NCI-H1436 (cell line): ENCODE measurements around the gene ZNF511.

Experiments
- DNase-seq: peaks from one replicate; lab custom pipeline; 2025; lab: John Stamatoyannopoulos, UW

ZNF511 gene

DNA sequence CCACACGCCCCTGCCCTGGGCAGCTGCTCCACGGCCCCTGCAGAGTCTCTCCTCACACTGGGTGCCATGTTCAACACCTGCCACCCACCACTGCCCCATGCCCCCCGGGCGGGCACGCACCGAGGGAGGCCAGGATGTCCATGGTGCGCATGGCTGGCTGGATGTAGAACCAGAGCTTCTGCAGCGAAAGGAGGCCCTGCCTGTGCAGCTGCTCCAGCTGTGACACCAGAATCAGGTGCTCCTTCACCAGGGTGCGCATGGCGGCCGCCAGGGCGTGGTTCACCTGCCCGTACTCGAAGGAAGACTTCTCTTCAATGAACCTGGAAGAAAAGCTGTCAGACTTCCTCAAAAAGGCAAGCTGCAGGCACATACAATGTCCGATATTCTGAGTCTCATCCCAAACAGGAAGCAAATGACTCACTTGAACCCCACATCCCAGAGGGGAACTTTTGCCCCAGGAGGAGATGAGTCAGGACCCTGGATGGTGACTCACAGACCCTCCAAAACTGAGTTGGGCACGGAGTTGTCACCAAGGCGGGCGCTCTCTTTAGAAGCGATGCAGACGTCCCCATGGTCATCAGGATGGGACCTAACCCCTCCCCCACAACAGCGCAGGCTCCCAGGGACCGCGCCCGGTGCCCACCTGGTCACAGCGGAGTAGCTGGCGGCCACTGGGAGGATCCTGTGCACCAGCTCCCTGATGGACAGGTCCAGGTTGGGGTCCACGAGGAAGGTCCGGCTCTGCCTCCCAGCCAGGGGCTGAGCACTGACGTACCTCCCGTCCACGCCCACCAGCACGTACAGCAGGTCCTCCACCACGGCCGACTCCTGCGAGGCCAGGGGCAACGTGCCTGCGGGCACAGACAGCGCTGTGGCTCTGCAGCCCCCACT, 15.6 kb upstream of the ZNF511 start:
- no peak for DNase-seq

DNA sequence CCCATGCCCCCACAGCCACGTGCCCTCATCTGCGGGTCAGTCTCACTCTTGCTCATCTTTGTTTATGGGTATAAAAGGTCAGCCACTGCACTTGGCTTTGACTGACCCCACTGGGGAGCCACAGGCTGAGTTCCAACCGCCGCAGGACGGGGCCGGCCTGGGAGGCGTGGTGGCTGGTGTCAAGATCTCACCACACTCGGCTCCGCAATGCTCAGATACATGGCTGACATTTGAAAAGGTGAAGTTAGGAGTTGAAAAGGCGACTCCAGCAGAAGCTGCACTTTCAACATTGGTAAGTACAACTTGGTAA, 14.9 kb upstream of the ZNF511 start:
- no peak for DNase-seq

DNA sequence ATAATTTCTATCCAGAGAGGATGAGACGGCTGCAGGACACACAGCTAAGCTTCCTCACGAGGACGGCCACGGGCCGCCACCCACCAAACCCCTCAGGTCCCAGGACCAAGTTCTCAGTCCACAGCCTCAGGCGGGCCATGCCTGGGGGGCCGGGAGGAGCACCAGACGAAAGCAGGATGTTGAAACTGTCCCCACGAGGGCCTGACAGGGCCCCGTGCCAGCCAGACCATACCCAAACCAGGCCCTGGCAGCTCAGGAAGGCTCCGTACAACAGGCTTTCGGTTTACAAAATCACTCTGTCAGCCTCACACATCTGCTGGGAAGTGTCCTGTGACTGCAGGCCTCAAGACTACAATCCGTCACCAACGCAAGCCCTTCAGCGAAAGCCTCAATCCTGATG, 14.5 kb upstream of the ZNF511 start:
- DNase-seq = no peak

DNA sequence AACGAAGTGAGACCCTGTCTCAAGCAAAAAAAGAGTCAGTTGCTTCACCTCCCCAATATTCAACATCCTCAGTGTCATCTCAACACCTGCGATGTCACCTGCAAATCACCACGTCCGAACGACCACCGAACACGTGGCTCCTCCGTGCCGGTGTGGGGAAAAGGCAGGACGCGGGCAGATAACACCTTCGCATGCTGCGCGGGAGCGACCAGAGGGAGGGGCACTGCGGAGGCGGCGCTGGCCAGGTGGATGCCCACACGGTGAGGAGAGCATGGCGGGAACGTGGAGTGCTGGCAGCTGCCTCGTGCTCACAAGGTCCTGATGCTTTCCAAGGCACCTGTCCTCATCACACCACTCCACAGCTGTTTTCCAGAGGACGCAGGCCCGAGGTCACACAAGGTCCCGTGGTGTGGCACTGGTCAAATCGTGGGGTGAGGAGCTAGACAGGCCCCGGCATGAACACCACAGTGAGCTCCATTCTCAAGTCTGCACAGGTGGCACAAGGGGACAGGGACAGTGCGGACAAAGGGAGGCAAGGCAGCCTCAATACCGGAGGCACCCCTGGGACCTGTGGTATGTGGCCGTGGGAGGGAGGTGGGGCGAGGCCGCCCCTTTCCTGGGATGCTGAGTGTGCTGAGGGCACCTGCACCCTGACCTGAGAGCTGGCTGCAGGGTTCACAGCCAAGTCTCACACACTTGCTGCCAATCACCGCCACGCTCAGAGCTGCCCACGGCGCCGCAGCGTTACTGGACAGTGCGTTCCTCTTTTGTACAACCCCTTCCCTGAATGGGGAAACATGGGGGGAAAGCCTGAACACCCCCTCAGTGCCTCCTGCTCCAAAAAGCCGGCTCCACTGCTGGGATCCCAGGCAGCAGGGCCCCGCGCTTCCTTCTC, 13.0 kb upstream of the ZNF511 start:
- no peak for DNase-seq

DNA sequence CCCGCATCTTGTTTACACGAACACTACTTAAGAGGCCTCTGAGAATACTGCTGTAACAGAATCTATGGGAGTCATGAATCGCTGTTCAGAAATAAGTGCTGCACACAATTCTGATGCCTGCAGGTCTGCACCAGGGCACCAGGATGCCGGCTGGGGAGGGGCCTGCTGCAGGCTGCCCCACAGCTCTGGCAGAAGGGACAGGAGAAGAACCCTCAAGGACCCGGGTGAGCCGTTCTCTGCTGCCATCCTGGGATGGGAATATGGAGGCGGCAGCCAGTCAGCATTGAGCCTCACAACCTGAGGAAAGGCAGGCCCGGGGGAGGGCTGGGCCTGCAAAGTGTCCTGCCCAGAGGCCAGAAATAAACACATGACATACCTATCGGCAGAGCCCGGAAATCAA, 11.2 kb upstream of the ZNF511 start:
- DNase-seq = no peak

DNA sequence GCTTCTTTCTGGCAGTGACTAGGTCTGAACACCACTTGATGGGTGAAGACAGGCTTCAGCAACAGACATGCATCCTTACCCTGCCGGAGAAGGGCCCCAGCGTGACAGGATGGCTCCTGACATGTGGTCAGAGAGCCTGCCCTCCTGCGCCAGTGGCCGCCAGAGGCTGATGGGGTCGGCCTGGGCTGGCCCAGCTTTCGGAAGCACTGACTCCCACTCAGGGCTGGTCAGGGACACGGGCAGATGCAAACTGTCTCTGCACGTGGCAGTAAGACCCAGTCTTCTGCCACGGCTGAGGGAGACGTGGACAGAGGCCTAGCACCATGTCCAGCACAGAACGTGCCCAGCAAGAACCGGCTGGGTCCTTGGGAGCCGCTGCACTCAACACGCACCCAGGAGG, 10.2 kb upstream of the ZNF511 start:
- no peak for DNase-seq

DNA sequence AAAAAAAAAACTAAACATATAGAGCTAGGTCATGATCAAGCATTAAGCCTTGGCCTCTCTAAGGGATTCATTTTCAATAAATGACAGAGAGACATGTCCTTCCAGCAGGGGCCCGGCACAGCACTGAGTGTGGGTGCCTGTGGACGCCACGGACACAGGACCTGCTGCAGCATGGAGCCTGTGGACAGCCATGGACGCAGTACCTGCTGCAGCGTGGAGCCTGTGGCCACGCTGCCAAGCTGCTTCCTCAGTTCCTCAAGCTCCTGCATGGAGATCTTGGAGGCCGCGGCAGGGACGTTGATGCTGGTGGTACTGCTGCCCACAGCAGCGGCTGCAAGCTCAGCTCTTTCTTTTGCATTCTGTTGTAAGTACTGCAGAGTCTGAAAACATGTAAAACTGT, 9.5 kb upstream of the ZNF511 start:
- DNase-seq = no peak

DNA sequence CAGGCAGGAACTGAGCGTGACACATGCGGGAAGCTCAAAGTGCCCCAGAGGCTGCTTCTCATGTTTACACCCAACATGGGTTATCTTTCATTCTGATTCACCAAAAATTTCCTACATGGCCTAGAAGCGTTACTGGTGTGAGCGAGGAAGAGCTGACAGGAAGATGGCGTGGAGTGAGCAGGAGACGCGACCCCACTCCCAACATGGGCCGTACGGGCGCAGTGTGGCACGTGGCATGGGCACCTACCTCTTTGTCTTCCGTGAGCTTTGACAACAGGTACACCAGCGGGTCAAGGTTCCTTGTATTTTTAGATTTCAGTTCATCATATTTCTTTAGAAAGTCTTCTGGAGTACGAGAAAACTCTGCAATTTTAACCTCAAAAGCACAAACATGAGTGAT, 9.0 kb upstream of the ZNF511 start:
- DNase-seq = no peak

DNA sequence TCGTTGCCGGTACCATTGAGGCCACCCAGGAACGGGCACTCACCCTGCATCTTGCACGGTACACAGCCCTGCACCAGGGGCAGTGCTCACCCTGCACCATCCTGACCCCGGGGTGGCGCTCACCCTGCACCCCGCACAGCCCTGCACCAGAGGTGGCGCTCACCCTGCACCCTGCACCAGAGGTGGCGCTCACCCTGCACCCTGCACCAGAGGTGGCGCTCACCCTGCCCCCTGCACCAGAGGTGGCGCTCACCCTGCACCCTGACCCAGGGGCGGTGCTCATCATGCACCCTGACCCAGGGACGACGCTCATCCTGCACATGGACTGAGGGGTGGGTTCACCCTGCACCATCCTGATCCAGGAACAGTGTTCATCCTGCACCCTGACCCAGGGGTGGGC, 6.5 kb upstream of the ZNF511 start:
- DNase-seq = no peak

DNA sequence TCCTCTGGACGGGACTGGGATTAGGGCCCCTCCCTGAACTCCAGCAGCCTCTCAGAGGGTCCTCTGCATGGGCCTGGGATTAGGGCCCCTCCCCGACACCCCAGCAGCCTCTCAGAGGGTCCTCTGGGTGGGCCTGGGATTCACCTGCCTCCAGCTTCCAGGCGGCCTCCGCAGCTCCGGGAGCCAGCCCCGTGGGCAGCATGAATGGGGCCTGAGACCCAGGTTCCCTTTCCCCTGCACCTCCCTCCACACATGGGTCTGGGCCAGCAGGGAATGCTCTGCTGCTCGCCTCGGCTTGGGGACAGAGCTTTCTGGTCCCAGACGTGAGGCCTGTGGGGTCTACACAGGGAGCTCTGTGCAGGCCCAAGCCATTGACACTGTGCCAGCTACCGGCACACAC, 5.5 kb upstream of the ZNF511 start:
- no peak for DNase-seq

DNA sequence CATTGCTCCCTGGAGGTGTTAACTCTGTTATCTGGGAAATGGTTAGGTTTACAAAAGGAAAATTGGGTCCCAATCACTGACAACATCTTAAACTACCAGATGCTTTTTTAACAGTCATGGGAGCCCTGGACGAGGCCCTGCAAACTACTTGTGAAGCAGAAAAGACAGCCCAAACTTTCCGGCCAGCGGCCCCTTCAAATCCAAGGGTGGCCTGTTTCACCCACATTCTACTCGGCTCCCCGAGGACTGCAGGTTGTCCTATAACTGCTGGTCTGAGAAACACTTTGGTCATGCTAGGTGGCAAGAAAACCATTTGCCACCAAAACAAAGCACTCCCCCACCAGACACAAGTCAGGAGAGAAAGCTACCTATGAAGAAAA, 2.6 kb upstream of the ZNF511 start:
- DNase-seq = no peak

DNA sequence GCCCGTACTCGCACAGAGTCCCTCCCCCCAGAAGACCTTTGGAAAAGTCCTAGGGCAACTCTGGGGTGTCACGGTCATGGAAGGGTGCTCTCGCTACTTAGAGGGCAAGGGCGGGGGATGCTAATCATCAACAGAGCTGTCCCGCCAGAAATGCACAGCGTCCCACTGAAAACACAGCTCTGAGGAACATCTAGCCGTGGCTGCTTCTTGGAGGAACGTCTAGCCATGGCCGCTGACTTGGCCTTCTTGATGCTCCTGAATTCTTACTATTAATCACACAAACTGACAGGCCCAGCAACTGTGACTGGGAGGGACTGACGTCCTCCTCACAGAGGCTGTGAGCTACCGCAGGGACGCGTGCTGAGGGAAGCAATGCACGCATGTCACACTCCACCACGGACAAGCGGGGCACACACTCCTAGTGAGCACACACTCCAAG, 1.8 kb upstream of the ZNF511 start:
- DNase-seq = no peak

DNA sequence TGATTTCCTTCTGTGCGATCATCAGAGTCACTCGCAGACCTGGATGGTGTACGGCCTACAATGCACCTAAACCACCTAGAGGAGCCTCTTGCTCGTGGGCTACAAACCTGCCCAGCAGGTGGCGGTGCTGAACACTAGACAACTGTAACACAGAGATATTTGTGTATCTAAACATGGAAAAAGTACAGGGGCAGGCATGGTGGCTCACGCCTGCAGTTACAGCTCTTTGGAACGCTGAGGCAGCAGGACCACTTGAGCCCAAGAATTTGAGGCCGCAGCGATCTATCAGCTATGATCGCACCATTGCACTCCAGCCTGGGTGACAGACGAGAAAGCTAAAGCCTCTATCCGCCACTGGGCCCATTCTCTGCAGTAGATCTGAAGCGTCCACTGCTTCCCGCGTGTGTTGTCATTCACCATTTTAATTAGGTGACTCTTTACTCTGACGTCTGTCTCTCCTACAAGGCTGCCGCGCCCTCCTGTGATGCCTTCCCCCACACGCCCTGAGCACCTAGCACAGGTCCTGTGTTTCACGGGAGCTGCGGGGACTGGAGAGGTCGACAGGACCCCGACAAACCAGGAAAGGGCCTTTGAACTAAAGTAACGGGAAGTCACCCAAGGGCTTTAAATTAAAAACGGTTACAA, 816 bp upstream of the ZNF511 start:
- peak; percentile 78 for DNase-seq

DNA sequence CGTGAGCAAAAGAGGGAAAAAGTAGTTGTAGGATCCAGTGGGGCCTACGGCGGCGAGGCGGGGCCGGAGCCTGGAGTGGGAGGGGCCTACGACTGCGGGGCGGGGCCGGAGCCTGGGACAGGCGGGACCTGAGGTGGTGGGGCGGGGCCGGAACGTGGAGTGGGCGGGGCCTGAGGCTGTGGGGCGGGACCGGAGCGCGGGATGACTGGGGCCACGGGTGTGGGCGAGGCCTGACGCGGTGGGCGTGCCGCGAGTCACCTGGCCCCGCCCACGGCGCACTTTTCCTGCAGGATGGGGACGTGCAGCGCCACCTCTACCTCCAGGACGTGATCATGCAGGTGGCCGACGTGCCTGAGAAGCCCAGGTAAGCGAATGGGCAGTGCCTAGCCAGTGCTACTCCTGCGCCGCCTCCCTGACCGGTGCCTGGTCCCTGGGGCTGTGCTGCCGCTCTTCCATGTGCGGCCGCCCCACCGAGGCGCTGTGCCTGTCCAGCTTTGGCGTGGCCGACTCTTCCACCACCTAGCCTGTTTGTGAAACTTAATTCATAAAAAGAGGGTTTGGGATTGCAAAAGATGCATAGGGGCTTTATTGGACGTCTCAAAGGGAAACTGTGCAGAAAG, 496 bp downstream of the ZNF511 start:
- DNase-seq = peak; percentile 86

DNA sequence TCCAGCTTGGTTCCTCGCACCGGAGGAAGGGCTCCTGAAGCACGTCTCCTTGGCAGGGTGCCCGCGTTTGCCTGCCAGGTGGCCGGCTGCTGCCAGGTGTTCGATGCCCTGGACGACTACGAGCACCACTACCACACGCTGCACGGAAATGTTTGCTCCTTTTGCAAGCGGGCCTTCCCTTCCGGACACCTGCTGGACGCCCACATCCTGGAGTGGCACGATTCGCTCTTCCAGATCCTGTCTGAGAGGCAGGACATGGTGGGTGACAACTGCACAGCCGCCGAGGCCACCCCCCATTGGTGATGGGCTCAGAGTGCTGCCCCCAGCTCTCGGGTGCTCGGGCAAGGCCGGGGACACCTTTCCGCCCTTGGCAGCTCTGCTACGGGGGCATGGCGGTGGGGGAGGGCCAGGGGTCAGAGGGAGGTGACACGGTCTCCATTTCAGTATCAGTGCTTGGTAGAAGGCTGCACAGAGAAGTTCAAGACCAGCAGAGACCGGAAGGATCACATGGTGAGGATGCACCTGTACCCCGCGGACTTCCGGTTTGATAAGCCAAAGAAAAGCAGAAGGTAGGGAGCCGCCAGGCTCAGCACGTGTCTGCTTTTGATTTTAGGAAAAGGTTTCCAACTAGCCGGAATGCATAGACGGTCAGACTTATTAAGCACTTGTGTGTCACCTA, 1.1 kb downstream of the ZNF511 start:
- DNase-seq = no peak

DNA sequence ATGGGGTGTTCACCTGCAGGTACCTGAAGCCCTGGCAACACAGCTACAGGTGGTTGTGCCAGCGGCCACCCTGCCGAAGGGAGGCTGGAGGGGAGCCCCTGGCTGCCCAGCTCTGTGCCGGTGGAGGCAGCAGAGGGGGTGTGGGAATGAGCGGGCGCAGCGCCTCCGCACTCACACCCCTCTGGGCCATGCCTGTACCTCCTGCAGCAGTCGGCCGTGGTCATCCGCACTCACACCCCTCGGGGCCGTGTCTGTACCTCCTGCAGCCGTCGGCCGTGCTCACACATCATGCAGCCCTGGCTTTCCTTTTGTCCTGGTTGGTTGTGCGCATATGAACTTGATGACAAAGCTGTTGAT, 1.7 kb downstream of the ZNF511 start:
- DNase-seq = no peak

DNA sequence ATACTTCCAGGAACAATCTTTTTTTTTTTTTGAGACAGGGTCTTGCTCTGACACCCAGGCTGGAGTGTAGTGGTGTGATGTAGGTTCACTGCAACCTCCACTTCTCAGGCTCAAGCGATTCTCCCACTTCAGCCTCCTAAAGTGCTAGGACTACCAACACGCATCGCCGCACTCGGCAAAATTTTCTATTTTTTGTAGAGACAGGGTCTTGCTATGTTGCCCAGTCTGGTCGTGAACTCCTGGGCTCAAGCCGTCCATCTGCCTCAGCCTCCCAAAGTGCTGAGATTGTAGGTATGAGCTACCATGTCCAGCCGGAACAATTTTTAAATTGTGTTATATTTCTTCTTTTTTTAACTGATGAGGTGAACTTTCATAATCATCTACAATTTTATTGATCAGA, 2.1 kb downstream of the ZNF511 start:
- no peak for DNase-seq

DNA sequence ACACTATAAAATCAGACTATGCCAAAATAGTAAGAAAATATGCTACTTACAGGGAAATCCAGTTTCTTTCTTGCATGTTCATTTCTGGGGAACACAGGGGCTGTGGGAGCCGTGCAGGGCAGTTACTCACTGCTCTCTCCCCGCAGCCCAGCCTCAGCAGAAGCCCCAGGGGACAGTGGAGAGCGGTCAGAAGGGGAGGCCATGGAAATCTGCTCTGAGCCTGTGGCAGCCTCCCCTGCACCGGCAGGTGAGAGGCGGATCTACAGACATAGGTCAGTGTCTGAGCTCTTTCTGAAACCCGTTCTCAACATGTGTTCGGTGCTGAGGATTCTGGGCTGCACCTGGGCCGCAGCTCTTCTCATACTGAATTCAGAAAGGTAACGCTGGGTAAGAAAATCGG, 2.9 kb downstream of the ZNF511 start:
- no peak for DNase-seq

DNA sequence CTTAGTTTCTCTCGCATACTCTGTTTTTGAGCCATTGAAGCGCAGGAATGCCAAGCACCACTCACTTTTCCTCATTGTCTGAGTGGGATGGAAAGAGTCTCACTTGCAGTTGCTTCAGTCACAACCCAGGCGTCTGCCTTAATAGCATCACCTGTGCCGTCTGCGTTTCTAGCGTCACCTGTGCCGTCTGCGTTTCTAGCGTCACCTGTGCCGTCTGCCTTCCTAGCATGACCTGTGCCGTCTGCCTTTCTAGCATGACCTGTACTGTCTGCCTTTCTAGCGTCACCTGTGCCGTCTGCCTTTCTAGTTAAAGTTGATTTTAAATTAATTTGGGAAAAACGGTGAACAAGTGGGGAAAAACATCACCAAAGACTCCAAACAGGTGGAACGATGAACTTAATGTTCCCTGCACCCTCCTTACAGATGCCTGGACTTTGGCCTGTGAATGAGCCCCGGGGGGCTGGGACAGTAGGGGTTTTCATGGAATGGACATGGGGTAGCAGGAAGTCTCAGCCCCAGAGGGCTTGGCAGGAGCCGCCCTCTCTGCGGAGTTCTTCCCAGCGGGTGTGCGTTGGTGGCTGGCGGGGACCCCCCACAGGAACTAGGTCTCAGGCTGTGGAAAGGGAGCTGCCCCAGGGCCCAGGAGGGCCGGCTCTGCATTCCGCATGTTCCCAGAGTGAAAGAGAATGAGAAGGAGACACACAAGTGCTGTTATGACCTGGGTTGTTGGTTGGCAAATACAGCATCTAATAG, 3.5 kb downstream of the ZNF511 start:
- DNase-seq = no peak

DNA sequence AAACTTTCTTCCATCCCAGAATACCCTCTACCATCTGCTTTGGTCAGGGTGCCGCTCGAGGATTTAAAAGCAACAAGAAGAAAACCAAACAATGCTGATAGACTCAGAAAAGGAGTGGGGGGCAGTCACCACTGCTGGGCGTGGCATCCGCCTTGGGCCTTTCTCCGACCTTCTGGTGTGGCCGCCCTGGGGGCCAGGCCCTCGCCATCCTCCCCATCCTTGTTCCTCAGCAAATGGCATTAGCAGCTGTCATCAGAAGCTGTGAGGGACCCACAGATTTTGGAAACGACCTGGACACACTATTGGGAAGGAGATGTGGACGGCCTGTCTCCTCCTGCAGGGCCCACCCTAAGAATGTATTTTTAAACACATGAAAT, 4.0 kb downstream of the ZNF511 start:
- no peak for DNase-seq

DNA sequence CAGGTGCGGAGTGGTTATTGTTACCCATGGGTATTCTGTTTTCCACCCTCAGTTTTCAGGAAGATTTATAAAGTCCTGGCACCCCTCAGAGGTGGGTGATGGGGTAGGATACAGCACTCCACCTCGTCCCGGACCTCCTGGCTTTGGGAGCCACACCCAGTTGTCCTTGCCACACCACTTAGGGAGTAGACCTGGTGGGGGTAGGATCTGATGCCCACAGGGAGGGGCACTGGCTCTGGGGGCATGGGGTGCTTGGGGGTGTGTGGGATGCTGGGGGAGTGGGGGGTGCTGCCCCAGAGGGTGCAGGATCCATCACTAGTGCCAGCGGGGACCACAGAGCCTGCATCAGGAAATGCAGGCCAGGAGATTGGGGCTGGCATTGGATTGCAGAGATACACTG, 4.5 kb downstream of the ZNF511 start:
- DNase-seq = no peak
